ENCODE results near the gene AMPD2.

The AMPD2 gene

DNA sequence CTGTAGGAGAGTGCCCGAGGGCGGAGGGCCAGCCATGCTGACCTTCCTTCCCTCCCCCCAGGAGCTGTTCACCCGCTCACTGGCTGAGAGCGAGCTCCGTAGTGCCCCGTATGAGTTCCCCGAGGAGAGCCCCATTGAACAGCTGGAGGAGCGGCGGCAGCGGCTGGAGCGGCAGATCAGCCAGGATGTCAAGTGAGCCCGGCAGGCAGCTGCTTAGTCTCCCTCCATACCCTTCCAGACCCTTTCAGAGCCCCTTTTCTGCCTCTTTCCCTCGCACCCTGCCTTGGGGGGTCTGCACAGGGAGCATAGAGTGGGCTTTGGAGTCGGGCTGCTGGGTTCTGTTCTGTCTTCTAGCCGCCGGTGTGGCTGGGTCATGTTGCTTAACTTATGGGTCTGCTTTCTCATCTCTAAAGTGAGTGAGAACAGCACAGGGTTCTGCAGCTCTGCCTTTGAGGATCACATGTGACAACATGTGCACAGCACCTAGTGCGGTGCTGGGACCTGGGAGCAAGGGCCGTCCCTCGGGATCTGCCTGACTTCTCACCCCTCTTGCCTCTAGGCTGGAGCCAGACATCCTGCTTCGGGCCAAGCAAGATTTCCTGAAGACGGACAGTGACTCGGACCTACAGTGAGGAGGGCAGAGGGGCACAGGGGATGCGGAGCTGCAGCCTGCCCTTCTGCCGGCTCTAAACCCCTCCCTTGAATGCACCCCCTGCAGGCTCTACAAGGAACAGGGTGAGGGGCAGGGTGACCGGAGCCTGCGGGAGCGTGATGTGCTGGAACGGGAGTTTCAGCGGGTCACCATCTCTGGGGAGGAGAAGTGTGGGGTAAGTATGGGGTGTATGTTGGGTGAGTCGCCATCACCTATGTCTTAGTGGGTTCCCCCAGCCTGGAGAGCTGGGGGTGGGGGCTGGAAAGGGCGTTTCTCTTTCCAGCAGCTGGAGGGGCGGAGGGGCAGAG, 6.2 kb downstream of the AMPD2 start:
- Histone ChIP-seq H3K27me3 (replicated peaks; ENCODE audit: control insufficient read depth, insufficient read depth, low read length) (no peaks in the 10 kb centered on the region), H3K36me3 (ENCODE audit: control insufficient read depth, insufficient read depth, low read length, severe bottlenecking) (peaks cover 39% of the 10 kb centered on the region), H3K4me1 (ENCODE audit: control insufficient read depth, insufficient read depth, low read length) (peaks cover 40% of the 10 kb centered on the region), H3K9me3 (ENCODE audit: control insufficient read depth, low read length) (no peaks in the 10 kb centered on the region), H3K9ac (ENCODE audit: low read length) (no peak overlapping the region), H3K4me3 (ENCODE audit: low read length) (no peak overlapping the region)
- no peak for DNase-seq (ENCODE audit: low read depth)

GRCh38 chr1:109626682-109627408, 7.2 kb downstream of the AMPD2 start:
- no peaks in the 10 kb centered on the region for H3K9me3 ChIP-seq (ENCODE audit: control insufficient read depth, low read length)
- H3K36me3 ChIP-seq (ENCODE audit: control insufficient read depth, insufficient read depth, low read length, severe bottlenecking): peaks cover 49% of the 10 kb centered on the region
- no peaks in the 10 kb centered on the region for H3K27me3 ChIP-seq (replicated peaks; ENCODE audit: control insufficient read depth, insufficient read depth, low read length)
- H3K4me3 ChIP-seq (ENCODE audit: low read length): no peak overlapping the region
- H3K9ac ChIP-seq (ENCODE audit: low read length): no peak overlapping the region
- no peak for DNase-seq (ENCODE audit: low read depth)
- peaks cover 35% of the 10 kb centered on the region for H3K4me1 ChIP-seq (ENCODE audit: control insufficient read depth, insufficient read depth, low read length)

- H3K9me3 ChIP-seq (ENCODE audit: control insufficient read depth, low read length): no peaks in the 10 kb centered on the region
- no peaks in the 10 kb centered on the region for H3K27me3 ChIP-seq (replicated peaks; ENCODE audit: control insufficient read depth, insufficient read depth, low read length)
- H3K36me3 ChIP-seq (ENCODE audit: control insufficient read depth, insufficient read depth, low read length, severe bottlenecking): peaks cover 50% of the 10 kb centered on the region
- no peak overlapping the region for H3K4me3 ChIP-seq (ENCODE audit: low read length)
- H3K9ac ChIP-seq (ENCODE audit: low read length): no peak overlapping the region
- H3K4me1 ChIP-seq (ENCODE audit: control insufficient read depth, insufficient read depth, low read length): peaks cover 25% of the 10 kb centered on the region
- no peak for DNase-seq (ENCODE audit: low read depth)
Measured at GRCh38 chr1:109627692-109628399, 8.2 kb downstream of the AMPD2 start.

GRCh38 chr1:109628540-109629321, 9.1 kb downstream of the AMPD2 start:
- no peaks in the 10 kb centered on the region for H3K9me3 ChIP-seq (ENCODE audit: control insufficient read depth, low read length)
- no peak for DNase-seq (ENCODE audit: low read depth)
- no peak overlapping the region for H3K9ac ChIP-seq (ENCODE audit: low read length)
- peaks cover 50% of the 10 kb centered on the region for H3K36me3 ChIP-seq (ENCODE audit: control insufficient read depth, insufficient read depth, low read length, severe bottlenecking)
- no peaks in the 10 kb centered on the region for H3K27me3 ChIP-seq (replicated peaks; ENCODE audit: control insufficient read depth, insufficient read depth, low read length)
- no peak overlapping the region for H3K4me3 ChIP-seq (ENCODE audit: low read length)
- H3K4me1 ChIP-seq (ENCODE audit: control insufficient read depth, insufficient read depth, low read length): peaks cover 16% of the 10 kb centered on the region

DNA sequence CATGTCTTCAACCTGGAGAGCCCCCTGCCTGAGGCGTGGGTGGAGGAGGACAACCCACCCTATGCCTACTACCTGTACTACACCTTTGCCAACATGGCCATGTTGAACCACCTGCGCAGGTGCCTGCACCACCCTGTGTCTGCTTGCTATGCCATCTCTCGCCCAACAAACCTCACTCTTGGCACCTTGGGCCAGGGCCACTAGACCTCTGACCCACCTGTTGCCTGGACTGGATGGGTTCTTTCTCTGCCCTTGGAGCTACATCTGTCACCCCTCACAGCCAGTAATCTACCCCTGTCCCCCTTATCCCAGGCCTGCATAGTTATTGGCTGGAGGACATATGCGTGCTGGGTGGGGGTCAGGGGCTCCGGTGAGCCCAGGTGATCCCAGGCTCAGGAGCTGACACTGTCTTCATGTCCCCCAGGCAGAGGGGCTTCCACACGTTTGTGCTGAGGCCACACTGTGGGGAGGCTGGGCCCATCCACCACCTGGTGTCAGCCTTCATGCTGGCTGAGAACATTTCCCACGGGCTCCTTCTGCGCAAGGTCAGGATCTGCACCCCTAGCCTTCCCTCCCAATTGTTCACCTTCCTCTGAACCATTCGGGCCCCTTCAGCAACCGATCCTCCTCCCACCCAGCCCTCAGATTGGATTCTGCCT, 9.9 kb downstream of the AMPD2 start:
- Histone ChIP-seq H3K27me3 (replicated peaks; ENCODE audit: control insufficient read depth, insufficient read depth, low read length) (no peaks in the 10 kb centered on the region), H3K36me3 (ENCODE audit: control insufficient read depth, insufficient read depth, low read length, severe bottlenecking) (peaks cover 50% of the 10 kb centered on the region)

GRCh38 chr1:109630081-109630897, 10.7 kb downstream of the AMPD2 start:
- Histone ChIP-seq H3K4me3 (ENCODE audit: low read length) (no peak overlapping the region), H3K36me3 (ENCODE audit: control insufficient read depth, insufficient read depth, low read length, severe bottlenecking) (peaks cover 50% of the 10 kb centered on the region), H3K4me1 (ENCODE audit: control insufficient read depth, insufficient read depth, low read length) (peaks cover 4% of the 10 kb centered on the region), H3K9me3 (ENCODE audit: control insufficient read depth, low read length) (no peaks in the 10 kb centered on the region), H3K9ac (ENCODE audit: low read length) (no peak overlapping the region), H3K27me3 (replicated peaks; ENCODE audit: control insufficient read depth, insufficient read depth, low read length) (no peaks in the 10 kb centered on the region)
- DNase-seq (ENCODE audit: low read depth): peak; percentile 52

More for the DNA sequence above, 9.9 kb downstream of the AMPD2 start:
- DNase-seq (ENCODE audit: low read depth): no peak
- H3K4me3 ChIP-seq (ENCODE audit: low read length): no peak overlapping the region
- H3K9ac ChIP-seq (ENCODE audit: low read length): no peak overlapping the region
- H3K9me3 ChIP-seq (ENCODE audit: control insufficient read depth, low read length): no peaks in the 10 kb centered on the region
- H3K4me1 ChIP-seq (ENCODE audit: control insufficient read depth, insufficient read depth, low read length): peaks cover 8% of the 10 kb centered on the region

- no peak overlapping the region for H3K4me3 ChIP-seq (ENCODE audit: low read length)
- peaks cover 5% of the 10 kb centered on the region for H3K4me1 ChIP-seq (ENCODE audit: control insufficient read depth, insufficient read depth, low read length)
- DNase-seq (ENCODE audit: low read depth): no peak
- H3K36me3 ChIP-seq (ENCODE audit: control insufficient read depth, insufficient read depth, low read length, severe bottlenecking): peaks cover 50% of the 10 kb centered on the region
- H3K9me3 ChIP-seq (ENCODE audit: control insufficient read depth, low read length): no peaks in the 10 kb centered on the region
- no peak overlapping the region for H3K9ac ChIP-seq (ENCODE audit: low read length)
- no peaks in the 10 kb centered on the region for H3K27me3 ChIP-seq (replicated peaks; ENCODE audit: control insufficient read depth, insufficient read depth, low read length)
Measured at GRCh38 chr1:109630898-109631512, 11.4 kb downstream of the AMPD2 start.

- no peak overlapping the region for H3K4me3 ChIP-seq (ENCODE audit: low read length)
- peaks cover 46% of the 10 kb centered on the region for H3K36me3 ChIP-seq (ENCODE audit: control insufficient read depth, insufficient read depth, low read length, severe bottlenecking)
- no peak overlapping the region for H3K9ac ChIP-seq (ENCODE audit: low read length)
- DNase-seq (ENCODE audit: low read depth): no peak
- peaks cover 12% of the 10 kb centered on the region for H3K4me1 ChIP-seq (ENCODE audit: control insufficient read depth, insufficient read depth, low read length)
- no peaks in the 10 kb centered on the region for H3K27me3 ChIP-seq (replicated peaks; ENCODE audit: control insufficient read depth, insufficient read depth, low read length)
- no peaks in the 10 kb centered on the region for H3K9me3 ChIP-seq (ENCODE audit: control insufficient read depth, low read length)
Measured at GRCh38 chr1:109631513-109632505, 12.2 kb downstream of the AMPD2 start.

Measured in adipocyte (in vitro differentiated cells).